Smooth muscle cell (in vitro differentiated cells): ENCODE results near the gene CAMSAP3. TPM values are rescaled to one million over a fixed set of nuclear protein-coding genes. Genes with fewer than 3 reads are reported as not detected.

Source experiments
- DNase-seq: peaks from one replicate; lab custom pipeline; 2025; ENCODE audit not compliant: unreplicated experiment; lab: John Stamatoyannopoulos, UW
- H2AFZ ChIP-seq: fragments of 200-600 bp; sonication (generic); 2 replicates; pipeline ENCODE4 v1.6.0; 2016; ENCODE audit warnings: antibody characterized with exemption, low read depth, mild to moderate bottlenecking
- H3F3A ChIP-seq: fragments of 200-600 bp; sonication (generic); 2 replicates; pipeline ENCODE4 v1.6.0; 2017; ENCODE audit warnings: antibody characterized with exemption, low read depth
- H3K27ac ChIP-seq: fragments of 200-600 bp; sonication (generic); 2 replicates; pipeline ENCODE4 v1.5.1; 2016; ENCODE audit warnings: low read depth, mild to moderate bottlenecking
- H3K27me3 ChIP-seq: fragments of 200-600 bp; sonication (generic); 2 replicates; pipeline ENCODE4 v1.6.1; 2016; ENCODE audit warnings: low read depth, mild to moderate bottlenecking
- H3K36me3 ChIP-seq: fragments of 200-600 bp; sonication (generic); 2 replicates; pipeline ENCODE4 v1.5.1; 2016; ENCODE audit warnings: low read depth
- H3K4me1 ChIP-seq: fragments of 200-600 bp; sonication (generic); 2 replicates; pipeline ENCODE4 v1.5.1; 2016; ENCODE audit warnings: low read depth
- H3K4me2 ChIP-seq: fragments of 200-600 bp; sonication (generic); 2 replicates; pipeline ENCODE4 v1.6.0; 2016; ENCODE audit warnings: mild to moderate bottlenecking
- H3K4me3 ChIP-seq: fragments of 200-600 bp; sonication (generic); 2 replicates; pipeline ENCODE4 v1.5.1; 2016; ENCODE audit warnings: mild to moderate bottlenecking
- H3K79me2 ChIP-seq: fragments of 200-600 bp; sonication (generic); 2 replicates; pipeline ENCODE4 v1.6.0; 2016; ENCODE audit warnings: low read depth, mild to moderate bottlenecking
- H3K9ac ChIP-seq: fragments of 200-600 bp; sonication (generic); 2 replicates; pipeline ENCODE4 v1.6.0; 2016; ENCODE audit warnings: low read depth
- H3K9me3 ChIP-seq: fragments of 200-600 bp; sonication (generic); replicated peaks from 2 replicates; pipeline ENCODE4 v1.5.1; 2016; ENCODE audit warnings: low read depth
- H4K20me1 ChIP-seq: fragments of 200-600 bp; sonication (generic); 2 replicates; pipeline ENCODE4 v1.6.0; 2016; ENCODE audit warnings: low read depth
- CTCF ChIP-seq: fragments of 200-600 bp; sonication (generic); IDR thresholded peaks from 2 replicates; pipeline ENCODE4 v1.5.1; 2017; ENCODE audit warnings: borderline replicate concordance, mild to moderate bottlenecking, antibody characterized with exemption; ENCODE audit not compliant: insufficient read depth, poor library complexity, severe bottlenecking
- WGBS: methylation state at CpG from one replicate; pipeline ENCODE4 v1.1.7; 2016; ENCODE audit warnings: low lambda C conversion rate; 5-methylcytosine and 5-hydroxymethylcytosine counted together
- polyA plus RNA-seq: library from polyadenylated mRNA; unstranded; fragments of >200 nt; fragmentation: Nextera tagmentation; extraction: Ambion mirVana; gene quantifications from 2 replicates; pipeline ENCODE4 v1.2.1, GENCODE V29; 2016
- total RNA-seq: library from RNA; depleted of rRNA; stranded (reverse); fragments of >200 nt; gene quantifications from 2 replicates; pipeline ENCODE4 v1.2.3, GENCODE V29; 2014

CAMSAP3 gene
- total and polyA plus RNA-seq, 2 experiments from 2014 or later, result 1.4 to 1.8 TPM

GRCh38 chr19:7578127-7578526, 17.5 kb upstream of the CAMSAP3 start:
- WGBS, result 80% methylated on average over 6 of the region's 6 CpGs
- H3K27me3 ChIP-seq, result peaks cover 13% of the 10 kb centered on the region
- H3K4me3 ChIP-seq, result no peak overlapping the region
- H3K27ac ChIP-seq, result no peak overlapping the region
- no peaks in the 10 kb centered on the region for H3K9me3 ChIP-seq
- H3F3A ChIP-seq, result no peaks in the 10 kb centered on the region
- H3K4me1 ChIP-seq, result no peaks in the 10 kb centered on the region
- H3K79me2 ChIP-seq, result no peaks in the 10 kb centered on the region
- no peaks in the 10 kb centered on the region for H3K36me3 ChIP-seq
- TF ChIP-seq CTCF, result no peak
- no peak overlapping the region for H3K4me2 ChIP-seq
- H4K20me1 ChIP-seq, result no peaks in the 10 kb centered on the region
- no peak overlapping the region for H2AFZ ChIP-seq
- no peak overlapping the region for H3K9ac ChIP-seq
- DNase-seq, result no peak

- no peak for DNase-seq
- no peak for TF ChIP-seq CTCF
- no peak overlapping the region for H3K4me2 ChIP-seq
- H3K36me3 ChIP-seq, result no peaks in the 10 kb centered on the region
- H3K9ac ChIP-seq, result no peak overlapping the region
- no peaks in the 10 kb centered on the region for H3K79me2 ChIP-seq
- no peak overlapping the region for H2AFZ ChIP-seq
- no peaks in the 10 kb centered on the region for H3K9me3 ChIP-seq
- no peak overlapping the region for H3K27ac ChIP-seq
- no peaks in the 10 kb centered on the region for H4K20me1 ChIP-seq
- no peaks in the 10 kb centered on the region for H3F3A ChIP-seq
- no peaks in the 10 kb centered on the region for H3K4me1 ChIP-seq
- no peak overlapping the region for H3K4me3 ChIP-seq
- 75% methylated on average over 6 of the region's 6 CpGs for WGBS
- H3K27me3 ChIP-seq, result peaks cover 13% of the 10 kb centered on the region
These were observed 16.5 kb upstream of the CAMSAP3 start for GRCh38 chr19:7579182-7579581.

- Histone ChIP-seq H3K27me3 (peaks cover 11% of the 10 kb centered on the region), H3K79me2 (no peaks in the 10 kb centered on the region), H3K4me3 (no peak overlapping the region), H4K20me1 (no peaks in the 10 kb centered on the region), H3F3A (no peaks in the 10 kb centered on the region), H3K27ac (no peak overlapping the region), H3K9ac (no peak overlapping the region), H3K36me3 (no peaks in the 10 kb centered on the region), H2AFZ (no peak overlapping the region), H3K4me2 (no peak overlapping the region), H3K9me3 (no peaks in the 10 kb centered on the region), H3K4me1 (no peaks in the 10 kb centered on the region)
- 69% methylated on average over 11 of the region's 11 CpGs for WGBS
- no peak for TF ChIP-seq CTCF
- no peak for DNase-seq
These were observed 13.2 kb upstream of the CAMSAP3 start for GRCh38 chr19:7582446-7582845.

GRCh38 chr19:7589822-7590221, 5.8 kb upstream of the CAMSAP3 start:
- no peak overlapping the region for H2AFZ ChIP-seq
- H3K36me3 ChIP-seq, result no peaks in the 10 kb centered on the region
- DNase-seq, result no peak
- no peaks in the 10 kb centered on the region for H3K79me2 ChIP-seq
- no peak for TF ChIP-seq CTCF
- peaks cover 17% of the 10 kb centered on the region for H3K27me3 ChIP-seq
- no peaks in the 10 kb centered on the region for H4K20me1 ChIP-seq
- H3K27ac ChIP-seq, result no peak overlapping the region
- H3K4me2 ChIP-seq, result no peak overlapping the region
- H3K4me3 ChIP-seq, result no peak overlapping the region
- H3K9ac ChIP-seq, result no peak overlapping the region
- H3K9me3 ChIP-seq, result no peaks in the 10 kb centered on the region
- H3K4me1 ChIP-seq, result no peaks in the 10 kb centered on the region
- 94% methylated on average over 7 of the region's 7 CpGs for WGBS
- no peaks in the 10 kb centered on the region for H3F3A ChIP-seq
